Peyer's patch (tissue), 4 donors: ENCODE data around the gene TBL1X.

Source experiments
- POLR2A ChIP-seq, 2 donors: fragments of 450-650 bp; IDR thresholded peaks; one replicate each; pipeline ENCODE4 v1.5.1; 2017; ENCODE audit warnings: antibody characterized with exemption in 2 of 2, mild to moderate bottlenecking in 2 of 2, moderate library complexity in 2 of 2
- TF ChIP-seq, protein P1 (sequence below), 6 experiments: fragments of 450-650 bp in 4 of 6; fragments of 200-600 bp in 2 of 6; sonication (generic) in 1 of 6; IDR thresholded peaks; one replicate each; pipeline ENCODE4 v1.5.1; 2017 to 2019; ENCODE audit warnings: antibody characterized with exemption in 6 of 6, mild to moderate bottlenecking in 3 of 6, moderate library complexity in 1 of 6

DNA sequence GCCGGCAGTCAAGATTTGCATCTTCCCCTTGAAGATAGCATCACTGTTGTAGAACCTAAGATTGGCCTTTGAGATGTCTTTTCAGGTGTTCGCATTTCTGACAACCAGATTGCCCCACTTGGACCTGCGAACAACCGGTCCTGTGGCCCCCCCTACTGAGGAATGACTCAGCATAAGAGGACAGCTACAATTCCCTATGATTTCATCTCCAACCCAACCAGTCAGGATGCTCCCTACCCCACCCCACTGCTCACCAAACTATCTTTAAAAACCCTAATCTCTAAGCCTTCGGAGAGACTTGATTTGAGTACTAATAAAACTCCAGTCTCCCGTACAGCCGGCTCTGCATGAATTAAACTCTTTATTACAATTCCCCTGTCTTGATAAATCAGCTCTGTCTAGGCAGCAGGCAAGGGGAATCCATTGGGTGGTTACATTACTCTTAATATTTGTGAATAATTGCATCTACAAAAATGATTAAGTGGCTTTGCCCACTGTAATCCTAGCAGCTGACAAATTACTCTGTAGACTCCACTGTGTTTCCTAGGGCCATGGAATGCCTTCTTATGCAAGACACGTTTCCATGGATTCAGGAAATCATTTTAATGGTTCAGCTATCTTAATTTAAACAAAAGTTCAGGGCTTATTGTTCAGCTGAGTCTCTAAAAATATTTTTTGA, 205.4 kb downstream of the TBL1X start:
- TF ChIP-seq, protein P1, sequence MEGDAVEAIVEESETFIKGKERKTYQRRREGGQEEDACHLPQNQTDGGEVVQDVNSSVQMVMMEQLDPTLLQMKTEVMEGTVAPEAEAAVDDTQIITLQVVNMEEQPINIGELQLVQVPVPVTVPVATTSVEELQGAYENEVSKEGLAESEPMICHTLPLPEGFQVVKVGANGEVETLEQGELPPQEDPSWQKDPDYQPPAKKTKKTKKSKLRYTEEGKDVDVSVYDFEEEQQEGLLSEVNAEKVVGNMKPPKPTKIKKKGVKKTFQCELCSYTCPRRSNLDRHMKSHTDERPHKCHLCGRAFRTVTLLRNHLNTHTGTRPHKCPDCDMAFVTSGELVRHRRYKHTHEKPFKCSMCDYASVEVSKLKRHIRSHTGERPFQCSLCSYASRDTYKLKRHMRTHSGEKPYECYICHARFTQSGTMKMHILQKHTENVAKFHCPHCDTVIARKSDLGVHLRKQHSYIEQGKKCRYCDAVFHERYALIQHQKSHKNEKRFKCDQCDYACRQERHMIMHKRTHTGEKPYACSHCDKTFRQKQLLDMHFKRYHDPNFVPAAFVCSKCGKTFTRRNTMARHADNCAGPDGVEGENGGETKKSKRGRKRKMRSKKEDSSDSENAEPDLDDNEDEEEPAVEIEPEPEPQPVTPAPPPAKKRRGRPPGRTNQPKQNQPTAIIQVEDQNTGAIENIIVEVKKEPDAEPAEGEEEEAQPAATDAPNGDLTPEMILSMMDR (IDR thresholded peaks at IDR 0.05): no peak
- no peak for TF ChIP-seq POLR2A (IDR thresholded peaks at IDR 0.05)
